Ovary (tissue), 3 donors: ENCODE results near the gene OSBPL8.

Source experiments
- CTCF ChIP-seq, 3 donors: fragments of 450-650 bp in 2 of 3; fragments of 200-600 bp in 1 of 3; IDR thresholded peaks; one replicate each; pipeline versions ENCODE4 v1.5.1 to v1.8.0; 2016 to 2022; ENCODE audit warnings: antibody characterized with exemption in 3 of 3, mild to moderate bottlenecking in 1 of 3
- POLR2A ChIP-seq: fragments of 450-650 bp; IDR thresholded peaks from one replicate; pipeline ENCODE4 v1.6.1; 2017; ENCODE audit warnings: antibody characterized with exemption, mild to moderate bottlenecking, moderate library complexity
- donor health status: DM: no; HTN: no; CAD: no.

DNA sequence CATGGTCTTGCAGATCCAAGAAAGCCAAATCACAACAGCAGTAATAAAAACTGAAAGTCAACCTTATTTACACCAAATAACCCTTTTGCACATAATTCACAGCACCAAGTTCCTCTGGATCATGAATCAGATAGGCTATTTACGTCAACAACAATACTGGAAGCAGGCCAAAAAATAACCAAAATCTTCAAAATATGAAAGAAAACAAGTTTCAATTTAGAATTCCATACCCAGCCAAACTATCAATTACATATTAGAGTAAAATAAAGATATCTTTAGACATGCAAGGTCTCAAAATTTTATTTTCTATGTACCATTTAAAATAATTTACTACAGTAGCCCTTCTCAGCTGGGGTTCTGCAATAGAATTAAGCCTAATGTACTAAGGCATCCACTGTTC, 134.6 kb downstream of the OSBPL8 start:
- TF ChIP-seq CTCF (IDR thresholded peaks at IDR 0.05) (no peak), POLR2A (no peak)
